ENCODE measurements around the gene MINDY4. TPM values are rescaled to one million over a fixed set of nuclear protein-coding genes. Genes with fewer than 3 reads are reported as not detected.

Gene MINDY4
- total and polyA plus RNA-seq, 2 of the 13 experiments (the other 11 are each of a cell fraction or from before 2014, with no cell fraction given) = not detected

GRCh38 chr7:30877015-30877769, 106.0 kb downstream of the MINDY4 start (continued):
- no peak for TF ChIP-seq PREB (CRISPR knock-in tag; IDR thresholded peaks at IDR 0.05)
- no peak for TF ChIP-seq KDM4B (CRISPR knock-in tag; IDR thresholded peaks at IDR 0.05)
- TF ChIP-seq PRDM15 (CRISPR knock-in tag; IDR thresholded peaks at IDR 0.05) = no peak
- TF ChIP-seq ZNF770 (CRISPR knock-in tag; IDR thresholded peaks at IDR 0.05) = no peak
- TF ChIP-seq ZFAT (CRISPR knock-in tag; conservative IDR thresholded peaks at IDR 0.05) = no peak
- TF ChIP-seq HNRNPLL (IDR thresholded peaks at IDR 0.05; ENCODE audit: low read depth, low read length, poor library complexity, severe bottlenecking) = no peak

Data from HepG2 (cell line).